Transverse colon (tissue), 4 donors: ENCODE data around the gene KRT80. TPM values are rescaled to one million over a fixed set of nuclear protein-coding genes. Genes with fewer than 3 reads are reported as not detected.

Experiments
- DNase-seq: peaks from one replicate; pipeline ENCODE4 v3.0.0-alpha.2; 2019
- H3K27ac ChIP-seq, 4 donors: fragments of 200-600 bp; sonication (generic); 2 replicates each; pipeline ENCODE4 v1.5.1; 2016 to 2018; ENCODE audit warnings: inconsistent platforms in 4 of 4
- H3K27me3 ChIP-seq: fragments of 200-600 bp; sonication (generic); 2 replicates; pipeline ENCODE4 v1.5.1; 2017; ENCODE audit warnings: inconsistent platforms
- H3K36me3 ChIP-seq, 4 donors: fragments of 200-600 bp; sonication (generic); 2 replicates each; pipeline ENCODE4 v1.5.1; 2017 to 2019; ENCODE audit warnings: inconsistent platforms in 4 of 4
- H3K4me1 ChIP-seq, 4 donors: fragments of 200-600 bp; sonication (generic); 2 replicates each; pipeline ENCODE4 v1.5.1; 2017 to 2020; ENCODE audit warnings: inconsistent platforms in 4 of 4
- H3K4me3 ChIP-seq, 4 donors: fragments of 200-600 bp; sonication (generic); 1 replicate in 1 of 4; 2 replicates in 3 of 4; pipeline versions ENCODE4 v1.5.1 to v1.6.1; 2017 to 2019; ENCODE audit warnings: inconsistent platforms in 4 of 4
- H3K9me3 ChIP-seq, 2 donors: fragments of 200-600 bp; sonication (generic); 2 replicates each; pipeline ENCODE4 v1.5.1; 2017 to 2019; ENCODE audit warnings: inconsistent platforms in 2 of 2
- EP300 ChIP-seq: sonication (generic); formaldehyde crosslinking; IDR thresholded peaks from one replicate; pipeline ENCODE4 v1.6.1; 2017; ENCODE audit warnings: antibody characterized with exemption, low read depth
- POLR2A ChIP-seq: fragments of 450-650 bp; IDR thresholded peaks from one replicate; pipeline ENCODE4 v1.6.1; 2016; ENCODE audit warnings: antibody characterized with exemption, mild to moderate bottlenecking, moderate library complexity
- POLR2AphosphoS5 ChIP-seq, 3 donors: sonication (generic); formaldehyde crosslinking; IDR thresholded peaks; one replicate each; pipeline ENCODE4 v1.6.1; 2016; ENCODE audit warnings: antibody characterized with exemption in 3 of 3
- WGBS, 2 donors: methylation state at CpG; one replicate each; pipeline ENCODE4 v1.1.5; 2018; ENCODE audit warnings: low coverage in 1 of 2; 5-methylcytosine and 5-hydroxymethylcytosine counted together
- in situ Hi-C, 4 donors: fragments of 200-750 bp; cut with MboI; loops; one replicate each; pipeline versions ENCODE4 v1.15.0 to v1.15.1; 2017; ENCODE audit warnings: low sequenced_read_pairs in 3 of 4, low pct_ligation_motif_present in 1 of 4, low pct_unique_long_range_greater_than_20kb in 1 of 4
- intact Hi-C: fragments of 100-400 bp; cut with DNase I; formaldehyde crosslinking; loops from one replicate; pipeline ENCODE4 v1.15.1; 2023; ENCODE audit warnings: low total_unique reads
- total RNA-seq, 4 donors: library from RNA; depleted of rRNA; stranded (reverse); fragments of >200 nt; gene quantifications; one replicate each; pipeline ENCODE4 v1.1.0, GENCODE V29; 2016
- TF ChIP-seq, protein P1 (sequence below), 5 experiments: fragments of 200-600 bp in 3 of 5; fragments of 450-650 bp in 2 of 5; sonication (generic) in 3 of 5; IDR thresholded peaks; 1 replicate in 2 of 5; 2 replicates in 3 of 5; pipeline ENCODE4 v1.5.1; 2016 to 2017; ENCODE audit warnings: antibody characterized with exemption in 5 of 5, inconsistent platforms in 3 of 5, mild to moderate bottlenecking in 2 of 5, moderate library complexity in 1 of 5

The KRT80 gene
- total RNA-seq, 4 donors from 2014 or later: 0.14 TPM; not detected in 3

- in situ Hi-C loops: no loop called here
- TF ChIP-seq POLR2AphosphoS5 (IDR thresholded peaks at IDR 0.05) (no peak), EP300 (no peak), POLR2A (no peak)
- TF ChIP-seq, protein P1, sequence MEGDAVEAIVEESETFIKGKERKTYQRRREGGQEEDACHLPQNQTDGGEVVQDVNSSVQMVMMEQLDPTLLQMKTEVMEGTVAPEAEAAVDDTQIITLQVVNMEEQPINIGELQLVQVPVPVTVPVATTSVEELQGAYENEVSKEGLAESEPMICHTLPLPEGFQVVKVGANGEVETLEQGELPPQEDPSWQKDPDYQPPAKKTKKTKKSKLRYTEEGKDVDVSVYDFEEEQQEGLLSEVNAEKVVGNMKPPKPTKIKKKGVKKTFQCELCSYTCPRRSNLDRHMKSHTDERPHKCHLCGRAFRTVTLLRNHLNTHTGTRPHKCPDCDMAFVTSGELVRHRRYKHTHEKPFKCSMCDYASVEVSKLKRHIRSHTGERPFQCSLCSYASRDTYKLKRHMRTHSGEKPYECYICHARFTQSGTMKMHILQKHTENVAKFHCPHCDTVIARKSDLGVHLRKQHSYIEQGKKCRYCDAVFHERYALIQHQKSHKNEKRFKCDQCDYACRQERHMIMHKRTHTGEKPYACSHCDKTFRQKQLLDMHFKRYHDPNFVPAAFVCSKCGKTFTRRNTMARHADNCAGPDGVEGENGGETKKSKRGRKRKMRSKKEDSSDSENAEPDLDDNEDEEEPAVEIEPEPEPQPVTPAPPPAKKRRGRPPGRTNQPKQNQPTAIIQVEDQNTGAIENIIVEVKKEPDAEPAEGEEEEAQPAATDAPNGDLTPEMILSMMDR (IDR thresholded peaks at IDR 0.05): no peak
- Histone ChIP-seq H3K27me3 (no peaks in the 10 kb centered on the region), H3K9me3 (no peaks in the 10 kb centered on the region), H3K27ac (no peak overlapping the region), H3K4me3 (no peak overlapping the region), H3K36me3 (no peaks in the 10 kb centered on the region), H3K4me1 (no peaks in the 10 kb centered on the region)
- no peak for DNase-seq
- 33 to 61% methylated on average over 2 to 3 of the region's 3 CpGs for WGBS, 2 donors
- intact Hi-C loops: no loop called here
Measured at GRCh38 chr12:52132754-52133161, 59.1 kb downstream of the KRT80 start.

- Histone ChIP-seq H3K4me3 (no peak overlapping the region), H3K9me3 (no peaks in the 10 kb centered on the region), H3K27me3 (peaks cover 6% of the 10 kb centered on the region), H3K27ac (no peak overlapping the region), H3K4me1 (no peaks in the 10 kb centered on the region), H3K36me3 (no peaks in the 10 kb centered on the region)
- TF ChIP-seq POLR2AphosphoS5 (IDR thresholded peaks at IDR 0.05) (no peak), EP300 (no peak), POLR2A (no peak)
- TF ChIP-seq, protein P1 (IDR thresholded peaks at IDR 0.05): no peak
- 81% methylated on average over 5 of the region's 5 CpGs; no CpG with 5 or more reads in 1 of the 2 donors for WGBS, 2 donors
- in situ Hi-C loops (no loop called here), intact Hi-C loops (no loop called here)
- DNase-seq: no peak
Measured at GRCh38 chr12:52130711-52131110, 61.1 kb downstream of the KRT80 start.

DNA sequence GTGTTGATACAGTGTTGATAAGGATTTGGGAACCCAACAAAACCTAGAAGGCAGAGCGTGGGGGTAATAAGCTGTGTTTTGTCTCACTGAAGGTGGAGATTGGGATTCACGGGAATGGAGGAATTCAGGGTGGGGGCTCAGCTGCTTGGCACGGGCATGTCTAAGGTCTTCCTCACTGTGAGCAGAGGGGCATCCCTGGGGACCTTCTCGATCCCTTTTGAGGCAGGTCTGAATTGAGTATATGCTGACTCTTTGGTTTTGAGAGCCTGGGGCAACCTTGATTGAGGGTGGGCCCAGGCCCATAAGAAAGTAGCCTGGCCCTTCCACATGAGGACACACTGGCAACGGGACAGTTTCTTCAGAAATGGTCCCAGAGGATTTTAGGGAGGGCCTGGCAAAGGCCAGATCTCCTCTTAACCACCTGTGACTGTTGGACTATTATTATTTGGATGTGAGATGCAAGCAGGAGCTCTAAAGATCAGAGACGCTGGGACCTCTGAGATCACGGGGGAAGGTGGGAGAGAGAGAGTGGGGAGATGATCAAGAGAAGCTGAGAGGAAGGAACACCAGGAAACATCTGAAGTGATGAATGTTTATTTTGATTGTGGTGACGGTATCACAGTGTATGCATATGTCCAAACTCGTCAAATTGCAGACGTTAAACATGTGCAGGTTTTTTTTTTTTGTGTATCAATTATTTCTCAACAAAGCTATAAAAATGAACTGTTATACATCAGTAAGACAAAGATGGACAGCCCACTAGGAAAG, 63.9 kb downstream of the KRT80 start:
- WGBS, 2 donors: 57 to 64% methylated on average over 9 to 10 of the region's 10 CpGs
- in situ Hi-C loops: no loop called here

More for the DNA sequence above, 63.9 kb downstream of the KRT80 start:
- H3K27ac ChIP-seq: no peak overlapping the region
- TF ChIP-seq EP300 (no peak), POLR2AphosphoS5 (IDR thresholded peaks at IDR 0.05) (no peak), POLR2A (no peak)
- TF ChIP-seq, protein P1 (IDR thresholded peaks at IDR 0.05): no peak
- H3K27me3 ChIP-seq: peaks cover 6% of the 10 kb centered on the region
- no peak for DNase-seq
- H3K4me1 ChIP-seq: no peaks in the 10 kb centered on the region
- intact Hi-C loops: no loop called here
- no peaks in the 10 kb centered on the region for H3K36me3 ChIP-seq
- H3K4me3 ChIP-seq: no peak overlapping the region
- no peaks in the 10 kb centered on the region for H3K9me3 ChIP-seq
